ENCODE measurements around the gene CIDEB. TPM values are rescaled to one million over a fixed set of nuclear protein-coding genes. Genes with fewer than 3 reads are reported as not detected.

Gene CIDEB
- total RNA-seq, 2 experiments from 2014 or later = 24.5 to 44.2 TPM

DNA sequence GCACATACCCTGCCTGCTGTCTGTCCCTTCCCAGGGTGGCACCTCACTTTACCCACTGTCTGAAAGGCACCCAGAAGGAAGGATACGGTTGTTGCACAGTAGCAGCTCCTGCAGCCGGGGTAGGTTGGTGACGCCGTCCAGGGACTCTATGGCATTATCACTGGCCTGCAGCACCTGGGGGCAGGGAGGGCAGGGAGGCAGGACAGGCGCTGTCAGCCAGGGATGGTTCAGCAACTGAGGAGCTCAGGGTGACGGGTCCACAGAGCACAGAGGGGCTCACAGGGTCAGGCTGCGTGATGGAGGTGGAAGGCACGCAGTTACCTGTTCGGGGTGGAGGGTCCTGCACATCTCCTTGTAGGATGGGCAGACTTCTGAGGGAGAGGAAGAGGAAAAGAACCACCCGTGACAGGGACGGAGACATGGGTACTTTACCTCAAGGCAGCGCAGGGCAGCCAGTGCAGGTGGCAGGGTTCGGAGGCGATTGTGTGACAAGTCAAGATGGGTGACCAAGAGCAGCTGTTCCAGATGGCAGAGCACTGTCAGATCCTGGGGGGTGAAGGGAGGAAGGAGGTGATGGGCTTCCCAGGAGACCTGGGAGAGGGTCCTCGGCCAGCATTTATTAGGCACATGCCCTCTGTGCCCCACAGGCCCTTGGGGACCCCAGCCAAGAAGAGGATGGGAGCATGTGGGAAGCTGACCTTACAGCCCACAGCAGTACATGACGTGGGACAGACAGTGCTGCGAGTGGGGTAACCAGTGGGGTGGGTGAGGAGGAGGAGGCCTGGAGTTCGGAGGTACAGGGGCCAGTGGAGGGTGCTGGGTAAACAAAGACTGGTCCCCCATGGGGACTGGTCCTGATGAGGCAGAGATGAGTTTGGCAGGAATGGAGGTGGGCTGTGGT lies 41.2 kb downstream of the CIDEB start:
- H3K36me3 Mint-ChIP-seq = peaks cover 10% of the 10 kb centered on the region
- ATAC-seq (no peak), DNase-seq (no peak)
- CTCF ChIA-PET = interaction anchor here (1.1 to 16.6 kb wide), 4 partner anchors 13 to 33 kb away, joined by 3 to 275 read pairs (median 30); partner anchors contain the start of genes DHRS1, NOP9 and TINF2
- no peak overlapping the region for H3K4me3 Mint-ChIP-seq
- H3K9me3 Mint-ChIP-seq (ENCODE audit: low read depth) = no peaks in the 10 kb centered on the region
- H3K4me1 Mint-ChIP-seq = peaks cover 12% of the 10 kb centered on the region
- H3K27ac Mint-ChIP-seq = no peak overlapping the region
- H3K27me3 Mint-ChIP-seq = no peaks in the 10 kb centered on the region

DNA sequence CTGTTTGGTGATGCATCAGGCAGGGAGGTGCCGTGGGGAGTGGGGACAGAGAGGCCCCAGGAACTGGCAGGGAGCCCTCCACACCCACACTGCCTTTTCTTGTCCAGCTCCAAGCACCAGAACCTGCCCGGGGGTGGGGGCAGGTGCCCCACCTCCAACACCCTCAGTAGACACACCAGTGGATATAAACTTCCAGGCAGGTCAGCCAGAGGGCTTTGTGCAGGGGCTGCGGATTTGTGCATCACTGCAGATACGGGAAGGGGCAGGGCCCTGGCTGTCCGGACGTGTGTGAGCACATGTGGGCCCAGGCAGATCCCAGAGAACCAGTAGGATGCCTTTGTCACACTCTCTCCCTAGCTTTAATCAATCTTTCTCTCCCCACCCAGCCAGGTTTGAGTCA lies 43.5 kb downstream of the CIDEB start:
- DNase-seq = no peak
- Mint-ChIP-seq H3K4me3 (no peak overlapping the region), H3K27ac (no peak overlapping the region), H3K27me3 (no peaks in the 10 kb centered on the region), H3K9me3 (ENCODE audit: low read depth) (no peaks in the 10 kb centered on the region), H3K36me3 (peaks cover 10% of the 10 kb centered on the region), H3K4me1 (no peaks in the 10 kb centered on the region)
- ATAC-seq = no peak
- CTCF ChIA-PET = interaction anchor here (0.8 to 16.6 kb wide), 3 partner anchors 12 to 49 kb away, joined by 3 to 275 read pairs (median 4); partner anchors contain the start of genes MDP1 and TINF2

DNA sequence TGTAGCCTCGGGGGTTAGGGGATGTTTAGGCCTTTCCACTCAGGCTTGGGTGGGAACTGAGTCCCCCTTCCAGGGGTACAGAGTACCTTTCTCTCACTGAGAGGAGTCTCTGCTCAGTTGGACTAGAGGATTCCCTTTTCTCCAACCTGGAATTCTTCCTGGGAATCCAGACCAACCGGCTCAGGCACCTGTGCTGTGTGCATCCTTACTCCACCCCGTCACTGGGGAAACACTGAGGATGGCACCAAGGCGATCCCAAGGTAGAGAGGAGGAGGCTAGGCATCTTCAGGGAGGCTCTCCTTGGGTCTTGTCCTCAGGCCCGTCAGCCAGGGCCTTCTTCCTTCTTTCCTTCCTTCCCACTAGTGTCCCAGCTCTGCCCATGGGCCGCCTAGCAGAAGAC lies 43.9 kb downstream of the CIDEB start:
- H3K27ac Mint-ChIP-seq = no peak overlapping the region
- DNase-seq (no peak), ATAC-seq (no peak)
- H3K4me3 Mint-ChIP-seq = no peak overlapping the region
- CTCF ChIA-PET = interaction anchor here (1.5 kb wide), 1 partner anchor 48 kb away, joined by 4 read pairs; the partner anchor contains the start of gene MDP1
- H3K36me3 Mint-ChIP-seq = peaks cover 10% of the 10 kb centered on the region
- no peaks in the 10 kb centered on the region for H3K4me1 Mint-ChIP-seq
- H3K27me3 Mint-ChIP-seq = no peaks in the 10 kb centered on the region
- H3K9me3 Mint-ChIP-seq (ENCODE audit: low read depth) = no peaks in the 10 kb centered on the region

DNA sequence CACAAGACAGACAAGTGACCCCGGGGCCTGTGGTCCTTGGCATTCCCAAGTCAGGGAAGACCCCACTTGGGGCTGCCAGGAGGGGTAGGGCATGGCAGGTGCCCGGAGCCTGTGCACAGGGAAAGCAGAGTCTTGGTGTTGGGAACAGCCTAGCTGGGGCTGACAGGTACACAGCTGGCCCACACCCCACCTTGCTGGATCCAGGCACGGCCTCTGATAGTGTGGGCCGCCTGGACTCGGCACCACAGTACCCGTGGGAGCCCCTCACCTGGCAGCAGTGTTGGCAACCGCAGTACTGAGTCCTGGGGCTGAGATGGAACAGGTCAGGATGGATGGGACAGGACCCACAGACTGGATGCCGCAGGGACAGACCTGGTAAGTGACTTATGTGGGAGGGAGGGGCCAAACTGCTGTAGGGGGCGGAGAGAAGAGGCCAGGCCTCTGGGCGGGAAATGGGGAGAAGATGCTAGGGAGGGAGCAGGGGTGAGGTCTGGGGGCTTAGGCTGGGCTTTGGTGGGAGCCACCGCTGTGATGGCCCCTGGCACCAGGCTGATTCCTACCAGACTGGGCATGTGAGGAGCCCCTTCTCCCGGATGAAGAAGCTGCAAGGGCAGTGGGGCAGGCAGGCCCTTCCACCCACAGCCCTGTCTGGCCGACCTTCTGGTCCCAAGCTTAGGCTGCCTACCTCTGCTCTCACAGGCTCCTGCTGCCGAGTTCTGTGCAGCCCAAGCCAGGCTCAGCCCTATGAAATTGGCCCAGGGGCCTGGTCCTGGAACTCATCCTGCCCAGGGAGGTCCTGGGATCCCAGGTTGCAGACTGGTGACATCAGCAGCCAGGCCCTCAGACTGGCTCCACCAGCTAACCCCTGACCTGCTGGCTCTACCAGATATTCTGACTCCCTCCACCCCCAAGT lies 44.7 kb downstream of the CIDEB start, which contains the start of gene TGM1:
TGM1 (minus strand) TSS at position 357 of the 913 bp plus-strand sequence. CDS start 825 bp downstream, outside the sequence.
- CTCF ChIA-PET = interaction anchor here (1.4 to 1.9 kb wide), 2 partner anchors 8 to 11 kb away, joined by 4 to 10 read pairs; partner anchors contain the start of gene RABGGTA
- ATAC-seq = no peak
- no peak within 1 kb of the TSS for H3K4me3 Mint-ChIP-seq
- H3K9me3 Mint-ChIP-seq (ENCODE audit: low read depth) = no peaks in the 10 kb centered on the region
- no peak within 1 kb of the TSS for H3K27ac Mint-ChIP-seq
- no peak for DNase-seq
- no peaks in the 10 kb centered on the region for H3K27me3 Mint-ChIP-seq
- peaks cover 10% of the 10 kb centered on the region for H3K36me3 Mint-ChIP-seq
- no peaks in the 10 kb centered on the region for H3K4me1 Mint-ChIP-seq

DNA sequence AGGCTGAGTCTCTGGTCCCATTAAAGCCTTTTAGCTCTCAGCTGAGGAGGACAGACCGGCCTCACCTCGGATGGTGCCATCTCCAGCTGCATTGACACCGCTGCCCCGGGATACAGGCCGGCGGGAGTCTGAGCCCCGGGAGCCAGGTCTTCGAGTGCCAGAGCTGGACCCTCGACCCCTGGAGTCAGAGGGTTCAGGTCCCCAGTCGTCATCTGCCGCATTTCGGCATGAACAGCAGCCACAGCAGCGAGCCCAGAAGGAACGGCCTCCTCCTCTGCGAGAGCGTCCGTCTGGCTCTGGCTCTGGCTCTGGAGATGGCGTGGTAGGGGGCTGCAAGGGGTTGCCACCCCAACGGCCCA lies 45.8 kb downstream of the CIDEB start:
- ATAC-seq (no peak), DNase-seq (no peak)
- Mint-ChIP-seq H3K36me3 (peaks cover 5% of the 10 kb centered on the region), H3K9me3 (ENCODE audit: low read depth) (no peaks in the 10 kb centered on the region), H3K27ac (no peak overlapping the region), H3K4me1 (no peaks in the 10 kb centered on the region), H3K27me3 (no peaks in the 10 kb centered on the region), H3K4me3 (no peak overlapping the region)
- CTCF ChIA-PET = interaction anchor here (0.7 to 1.9 kb wide), 3 partner anchors 10 to 19 kb away, joined by 3 to 10 read pairs (median 4); partner anchors contain the start of gene RABGGTA

DNA sequence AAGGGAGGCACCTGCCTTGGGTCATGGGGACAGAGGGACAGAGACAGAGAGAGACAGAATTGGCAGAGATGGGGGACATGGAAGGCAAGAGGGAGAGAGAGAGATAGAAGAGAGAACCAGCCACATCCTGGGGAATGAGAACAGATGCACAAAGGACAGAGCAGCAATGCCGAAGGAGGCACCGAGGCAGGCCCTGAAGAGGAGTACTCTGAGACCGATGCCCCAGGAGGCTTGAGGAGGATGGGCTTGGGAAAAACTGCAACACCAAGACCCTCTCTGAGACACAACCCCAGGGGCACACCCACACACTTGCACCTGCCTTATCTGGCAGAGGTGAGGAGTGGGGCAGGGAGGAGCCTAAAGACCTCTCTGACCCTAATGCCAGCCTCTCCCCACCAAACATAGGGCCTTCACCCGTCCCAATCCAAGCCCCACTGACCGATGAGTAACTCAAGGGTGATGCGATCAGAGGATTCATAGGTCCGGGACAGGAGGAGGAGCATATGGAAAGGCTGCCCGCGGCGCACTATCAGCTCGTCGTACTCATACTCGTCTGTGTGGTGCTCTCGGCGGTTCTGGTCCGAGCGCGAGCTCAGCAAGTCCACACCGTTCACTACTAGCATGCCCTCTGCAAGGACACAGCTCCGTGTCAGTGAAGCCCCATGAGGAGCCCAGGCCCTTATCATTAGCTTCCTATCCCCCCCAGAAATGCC lies 46.4 kb downstream of the CIDEB start:
- Mint-ChIP-seq H3K27me3 (no peaks in the 10 kb centered on the region), H3K27ac (no peak overlapping the region), H3K36me3 (no peaks in the 10 kb centered on the region), H3K9me3 (ENCODE audit: low read depth) (no peaks in the 10 kb centered on the region), H3K4me1 (no peaks in the 10 kb centered on the region), H3K4me3 (no peak overlapping the region)
- no peak for ATAC-seq
- DNase-seq = no peak
- CTCF ChIA-PET = interaction anchor here (0.7 to 1.9 kb wide), 3 partner anchors 10 to 18 kb away, joined by 3 to 10 read pairs (median 4); partner anchors contain the start of gene RABGGTA

DNA sequence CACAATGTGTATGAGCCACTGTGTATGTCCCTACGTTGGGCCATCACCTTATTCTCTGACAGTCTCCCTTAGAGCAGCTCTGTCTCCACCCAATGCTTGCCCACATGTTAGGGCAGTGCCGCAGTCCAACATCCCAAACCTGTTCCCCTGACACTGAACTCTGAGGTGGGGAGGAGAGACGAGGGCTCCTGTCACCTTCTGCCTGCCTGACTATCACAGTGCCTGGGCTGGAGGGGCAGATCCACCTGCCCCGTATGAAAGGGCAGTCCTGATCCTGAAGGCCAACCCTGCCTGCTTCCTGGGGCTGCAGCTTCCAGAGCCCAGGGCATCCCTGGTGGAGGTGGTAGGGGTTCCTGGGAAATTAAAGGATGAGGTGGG lies 47.0 kb downstream of the CIDEB start:
- DNase-seq (no peak), ATAC-seq (no peak)
- Mint-ChIP-seq H3K27ac (no peak overlapping the region), H3K36me3 (no peaks in the 10 kb centered on the region), H3K4me1 (no peaks in the 10 kb centered on the region), H3K4me3 (no peak overlapping the region), H3K9me3 (ENCODE audit: low read depth) (no peaks in the 10 kb centered on the region), H3K27me3 (no peaks in the 10 kb centered on the region)
- CTCF ChIA-PET = no interaction called here

DNA sequence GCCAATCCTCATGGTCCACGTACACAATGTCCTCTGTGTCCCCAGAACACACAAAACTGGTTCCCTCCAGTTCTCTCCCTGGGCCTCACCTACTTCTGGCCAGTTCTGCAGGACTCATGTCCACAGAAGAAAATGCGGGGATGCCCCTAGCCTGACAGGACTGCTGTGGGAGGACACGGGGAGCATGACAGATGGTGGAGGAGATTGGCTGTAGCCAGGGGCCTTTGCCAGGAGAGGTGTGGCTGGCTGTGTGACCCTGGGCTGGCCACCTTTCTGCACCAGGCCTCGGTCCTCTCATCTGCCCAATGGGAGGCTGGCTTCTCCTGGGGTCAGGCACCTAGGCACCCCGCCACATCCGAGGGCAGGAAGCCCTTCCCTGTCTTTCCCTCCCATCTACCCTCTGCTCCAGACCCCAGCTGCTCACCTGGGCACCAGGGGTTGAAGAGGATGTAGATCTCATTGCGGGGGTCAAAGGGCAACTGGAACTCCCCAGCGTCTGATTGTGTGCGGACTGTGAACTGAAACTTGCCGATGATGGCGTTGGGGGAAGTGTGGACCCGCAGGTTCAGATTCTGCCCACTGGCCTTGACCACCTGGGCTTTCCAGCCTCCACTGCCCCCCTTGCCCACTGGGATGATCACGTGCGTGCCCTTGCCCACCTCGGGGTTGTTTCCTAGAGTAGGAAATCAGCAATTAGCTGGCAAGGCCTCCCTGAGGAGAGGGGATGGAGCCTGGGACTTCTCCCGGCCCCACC lies 47.6 kb downstream of the CIDEB start:
- DNase-seq (no peak), ATAC-seq (no peak)
- no peaks in the 10 kb centered on the region for H3K27me3 Mint-ChIP-seq
- no peaks in the 10 kb centered on the region for H3K36me3 Mint-ChIP-seq
- H3K4me3 Mint-ChIP-seq = no peak overlapping the region
- no peaks in the 10 kb centered on the region for H3K9me3 Mint-ChIP-seq (ENCODE audit: low read depth)
- no peaks in the 10 kb centered on the region for H3K4me1 Mint-ChIP-seq
- CTCF ChIA-PET = no interaction called here
- no peak overlapping the region for H3K27ac Mint-ChIP-seq

DNA sequence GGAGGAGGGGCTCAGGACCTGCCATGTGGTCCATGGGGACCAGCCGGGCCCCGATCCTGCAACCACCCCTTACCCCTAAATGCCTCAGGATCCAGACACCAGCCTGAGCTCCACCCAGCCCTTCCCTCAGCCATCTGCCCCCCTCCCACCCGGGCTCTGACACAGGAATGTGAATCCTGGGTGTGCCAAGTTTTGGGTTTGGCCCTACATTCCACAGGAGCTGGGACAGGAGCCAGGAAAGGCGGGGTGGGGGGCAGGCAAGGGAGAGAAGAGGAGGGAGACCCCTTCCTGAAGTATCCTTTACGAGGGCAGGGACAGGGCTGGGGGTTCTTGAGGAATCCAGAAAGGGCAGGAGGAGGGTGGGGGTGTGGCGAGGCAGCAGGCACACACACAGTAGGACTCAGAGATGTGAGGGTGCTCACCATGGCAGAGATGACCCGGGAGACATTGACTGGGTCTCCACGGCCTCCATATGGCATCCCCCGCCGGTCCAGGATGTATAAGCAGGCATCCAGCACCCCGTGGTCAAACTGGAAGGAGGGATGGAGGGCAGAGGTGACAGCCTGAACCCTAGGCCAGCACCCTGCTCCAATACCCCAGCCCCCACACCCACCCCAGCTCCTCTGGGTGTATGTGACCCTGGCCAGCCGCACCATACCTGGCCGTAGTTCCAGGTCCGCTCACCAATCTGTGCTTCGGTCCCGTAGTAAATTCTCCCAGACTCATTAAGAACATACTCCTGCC lies 48.3 kb downstream of the CIDEB start:
- Mint-ChIP-seq H3K27me3 (no peaks in the 10 kb centered on the region), H3K4me1 (no peaks in the 10 kb centered on the region), H3K4me3 (no peak overlapping the region), H3K36me3 (no peaks in the 10 kb centered on the region), H3K27ac (no peak overlapping the region), H3K9me3 (ENCODE audit: low read depth) (no peaks in the 10 kb centered on the region)
- DNase-seq (no peak), ATAC-seq (no peak)
- CTCF ChIA-PET = no interaction called here

DNA sequence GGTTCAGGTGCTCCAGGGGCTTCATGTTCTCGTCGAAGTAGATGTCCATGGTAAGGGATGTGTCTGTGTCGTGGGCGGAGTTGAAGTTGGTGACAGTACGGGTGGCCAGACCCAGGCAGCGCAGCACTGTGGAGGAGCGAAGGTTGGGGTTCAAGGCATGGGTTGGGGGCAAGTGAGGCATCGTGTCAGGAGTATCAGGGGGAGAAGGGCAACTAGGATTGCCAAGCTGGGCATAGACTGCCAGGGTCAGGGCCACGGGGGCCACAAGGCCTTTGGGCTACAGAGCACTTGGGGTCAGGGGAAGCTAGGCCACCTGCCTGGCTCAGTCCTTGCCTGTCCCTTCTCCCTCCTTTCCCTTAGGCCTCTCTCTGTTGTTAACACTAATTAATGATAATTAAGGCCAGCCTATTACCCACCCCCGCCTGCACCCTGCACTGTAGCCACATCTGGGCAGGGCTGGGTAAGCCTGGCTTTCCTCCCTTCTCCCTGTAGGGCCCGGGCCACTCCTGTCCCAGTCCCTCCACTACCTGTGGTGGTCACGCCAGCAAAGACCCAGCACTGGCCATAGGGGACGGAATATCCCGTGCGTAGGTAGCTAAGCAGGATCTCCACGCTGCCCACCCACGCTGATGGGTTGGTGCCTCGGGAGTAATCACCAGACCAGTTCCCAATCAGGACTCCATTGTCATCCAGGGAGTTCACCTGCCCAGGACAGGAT lies 49.1 kb downstream of the CIDEB start:
- Mint-ChIP-seq H3K36me3 (no peaks in the 10 kb centered on the region), H3K27ac (no peak overlapping the region), H3K9me3 (ENCODE audit: low read depth) (no peaks in the 10 kb centered on the region), H3K4me3 (no peak overlapping the region), H3K27me3 (no peaks in the 10 kb centered on the region), H3K4me1 (no peaks in the 10 kb centered on the region)
- no peak for ATAC-seq
- CTCF ChIA-PET = interaction anchor here (0.7 to 18.5 kb wide), 3 partner anchors 13 to 15 kb away, joined by 3 to 275 read pairs (median 3); partner anchors contain the start of gene RABGGTA
- DNase-seq = no peak

DNA sequence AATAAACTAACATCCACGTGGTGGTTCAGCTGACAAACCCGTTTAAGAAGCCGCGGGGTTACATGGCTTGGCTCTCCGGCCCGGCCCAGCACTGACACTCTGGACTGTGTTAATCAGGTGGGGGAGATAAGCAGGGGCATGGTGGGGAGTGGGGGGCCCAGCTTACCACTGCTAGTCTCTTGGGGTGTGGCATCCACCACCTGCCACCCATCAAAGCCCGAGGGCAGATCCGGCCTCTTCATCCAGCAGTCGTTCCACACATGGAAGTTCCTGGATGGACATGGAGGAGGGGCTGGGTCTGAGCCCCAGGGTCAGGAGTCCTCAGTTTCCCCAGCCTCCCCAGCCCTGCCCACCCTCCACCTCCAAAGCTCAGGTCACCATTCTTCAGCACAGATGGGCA lies 49.7 kb downstream of the CIDEB start:
- DNase-seq (no peak), ATAC-seq (no peak)
- Mint-ChIP-seq H3K4me1 (no peaks in the 10 kb centered on the region), H3K36me3 (no peaks in the 10 kb centered on the region), H3K27me3 (no peaks in the 10 kb centered on the region), H3K27ac (no peak overlapping the region), H3K4me3 (no peak overlapping the region), H3K9me3 (ENCODE audit: low read depth) (no peaks in the 10 kb centered on the region)
- CTCF ChIA-PET = interaction anchor here (0.7 to 18.5 kb wide), 5 partner anchors 11 to 174 kb away, joined by 3 to 275 read pairs (median 3); partner anchors contain the start of gene RABGGTA
